Measurements from ENCODE around the gene BICD1. TPM values are rescaled to one million over a fixed set of nuclear protein-coding genes. Genes with fewer than 3 reads are reported as not detected.

Gene BICD1
- total and polyA plus RNA-seq, 2 donors from 2014 or later, result 3.8 to 36.7 TPM

DNA sequence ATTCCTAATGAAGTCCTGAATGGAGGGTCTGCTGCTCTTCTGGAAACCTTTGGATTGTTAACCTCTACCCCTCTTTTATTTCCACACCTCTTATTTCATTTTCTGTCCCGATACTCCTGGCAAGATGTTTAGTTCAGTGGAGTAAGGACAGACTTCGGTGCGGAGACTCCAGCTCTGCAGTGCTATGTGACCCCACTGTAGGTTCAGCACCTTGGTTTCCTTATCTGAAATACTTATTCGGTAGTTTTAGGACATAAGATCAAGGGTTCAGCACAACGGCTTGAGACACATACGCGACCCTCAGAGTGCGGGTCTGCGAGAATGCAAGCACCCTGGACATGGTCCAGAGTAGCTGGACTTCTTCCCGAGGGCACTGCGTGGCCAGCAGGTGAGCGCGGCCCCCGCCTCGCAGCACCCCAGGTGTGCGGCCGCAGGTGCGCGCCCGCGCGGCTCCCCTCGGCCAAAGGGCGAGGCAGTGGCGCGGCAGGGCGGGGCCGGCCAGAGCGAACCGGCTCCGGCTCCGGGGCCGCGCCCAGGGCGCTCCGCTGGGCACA lies 292.2 kb downstream of the BICD1 start:
- FAIRE-seq (no peak), DNase-seq (peak in 1 of 5 donors; percentile 12)
- Histone ChIP-seq H3K4me3 (ENCODE audit: low read length in 3 of 3) (peak overlapping the region; percentile 58 to 86 (median 64)), H3K27ac (ENCODE audit: low read depth in 2 of 2, low read length in 2 of 2) (peak overlapping the region; percentile 80 to 92), H3K27me3 (ENCODE audit: control insufficient read depth, insufficient read depth, low read length) (no peaks in the 10 kb centered on the region), H3K9ac (ENCODE audit: low read length in 3 of 3) (peak overlapping the region; percentile 40 to 59 (median 47)), H3K36me3 (ENCODE audit: control insufficient read depth in 2 of 3, insufficient read depth in 3 of 3, low read length in 3 of 3) (no peaks in the 10 kb centered on the region), H3K9me3 (ENCODE audit: control insufficient read depth in 2 of 3, insufficient read depth in 1 of 3, low read length in 3 of 3) (no peaks in the 10 kb centered on the region), H3K4me1 (ENCODE audit: control insufficient read depth in 2 of 3, insufficient read depth in 2 of 3, low read depth in 1 of 3, low read length in 3 of 3) (peaks cover 0 to 4% (median 0%) of the 10 kb centered on the region in 3 donors)
- intact Hi-C loops (cut with DNase I), result no loop called here
- TF ChIP-seq, protein P1, sequence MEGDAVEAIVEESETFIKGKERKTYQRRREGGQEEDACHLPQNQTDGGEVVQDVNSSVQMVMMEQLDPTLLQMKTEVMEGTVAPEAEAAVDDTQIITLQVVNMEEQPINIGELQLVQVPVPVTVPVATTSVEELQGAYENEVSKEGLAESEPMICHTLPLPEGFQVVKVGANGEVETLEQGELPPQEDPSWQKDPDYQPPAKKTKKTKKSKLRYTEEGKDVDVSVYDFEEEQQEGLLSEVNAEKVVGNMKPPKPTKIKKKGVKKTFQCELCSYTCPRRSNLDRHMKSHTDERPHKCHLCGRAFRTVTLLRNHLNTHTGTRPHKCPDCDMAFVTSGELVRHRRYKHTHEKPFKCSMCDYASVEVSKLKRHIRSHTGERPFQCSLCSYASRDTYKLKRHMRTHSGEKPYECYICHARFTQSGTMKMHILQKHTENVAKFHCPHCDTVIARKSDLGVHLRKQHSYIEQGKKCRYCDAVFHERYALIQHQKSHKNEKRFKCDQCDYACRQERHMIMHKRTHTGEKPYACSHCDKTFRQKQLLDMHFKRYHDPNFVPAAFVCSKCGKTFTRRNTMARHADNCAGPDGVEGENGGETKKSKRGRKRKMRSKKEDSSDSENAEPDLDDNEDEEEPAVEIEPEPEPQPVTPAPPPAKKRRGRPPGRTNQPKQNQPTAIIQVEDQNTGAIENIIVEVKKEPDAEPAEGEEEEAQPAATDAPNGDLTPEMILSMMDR (IDR thresholded peaks at IDR 0.05; ENCODE audit: borderline replicate concordance, extremely low read depth, insufficient read depth), result no peak

DNA sequence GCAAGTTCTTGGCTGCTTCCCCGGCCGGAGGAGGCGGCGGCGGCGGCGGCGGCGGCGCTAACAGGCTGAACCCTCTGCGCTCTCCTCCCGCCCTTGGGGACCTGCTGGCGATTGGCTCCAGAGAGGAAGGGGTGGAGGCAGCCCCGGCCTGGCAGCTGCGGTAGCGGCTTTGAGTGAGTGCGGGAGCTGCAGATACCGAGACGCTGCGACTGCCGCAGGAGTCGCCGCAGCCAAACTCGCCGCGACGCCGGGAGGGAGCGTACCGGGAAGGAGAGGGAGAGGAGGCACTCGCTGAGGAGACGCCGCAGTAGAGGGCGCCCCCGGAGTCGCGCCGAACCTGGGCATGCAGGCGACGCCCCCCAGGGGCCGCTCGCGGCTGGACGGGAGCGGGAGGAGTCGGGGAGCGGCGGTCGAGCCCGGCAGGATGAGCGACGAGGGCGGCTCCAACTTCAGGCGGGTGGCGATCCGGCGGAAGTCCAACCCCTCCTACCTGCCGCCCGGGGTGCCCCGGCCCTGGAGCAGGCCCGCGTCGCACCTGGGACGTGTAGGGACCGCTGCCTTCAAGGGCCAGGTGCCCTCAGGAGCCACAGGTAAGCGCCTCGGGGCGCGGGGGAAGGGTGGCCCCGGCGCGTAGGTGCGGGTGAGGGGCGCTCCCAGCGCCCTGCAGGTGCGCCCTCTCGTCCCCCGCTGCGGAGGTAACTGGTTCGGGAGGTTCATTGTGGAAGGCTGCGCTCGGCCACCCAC lies 292.9 kb downstream of the BICD1 start, which contains the start of gene FGD4:
Gene FGD4 (plus strand): TSS at position 189 of the 744 bp plus-strand sequence.
- Histone ChIP-seq H3K4me1 (ENCODE audit: control insufficient read depth in 2 of 3, insufficient read depth in 2 of 3, low read depth in 1 of 3, low read length in 3 of 3) (peaks cover 0 to 4% (median 0%) of the 10 kb centered on the region in 3 donors), H3K9me3 (ENCODE audit: control insufficient read depth in 2 of 3, insufficient read depth in 1 of 3, low read length in 3 of 3) (no peaks in the 10 kb centered on the region), H3K27me3 (ENCODE audit: control insufficient read depth, insufficient read depth, low read length) (no peaks in the 10 kb centered on the region), H3K4me3 (ENCODE audit: low read length in 3 of 3) (peak within 1 kb of the TSS; percentile 58 to 86 (median 67)), H3K9ac (ENCODE audit: low read length in 3 of 3) (peak within 1 kb of the TSS; percentile 40 to 89 (median 67)), H3K36me3 (ENCODE audit: control insufficient read depth in 2 of 3, insufficient read depth in 3 of 3, low read length in 3 of 3) (no peaks in the 10 kb centered on the region), H3K27ac (ENCODE audit: low read depth in 2 of 2, low read length in 2 of 2) (peak within 1 kb of the TSS; percentile 91 to 92)
- DNase-seq, result peak; percentile 91 to 95 (median 93)
- TF ChIP-seq, protein P1 (IDR thresholded peaks at IDR 0.05; ENCODE audit: borderline replicate concordance, extremely low read depth, insufficient read depth), result no peak
- intact Hi-C loops (cut with DNase I), result no loop called here
- FAIRE-seq, result no peak

DNA sequence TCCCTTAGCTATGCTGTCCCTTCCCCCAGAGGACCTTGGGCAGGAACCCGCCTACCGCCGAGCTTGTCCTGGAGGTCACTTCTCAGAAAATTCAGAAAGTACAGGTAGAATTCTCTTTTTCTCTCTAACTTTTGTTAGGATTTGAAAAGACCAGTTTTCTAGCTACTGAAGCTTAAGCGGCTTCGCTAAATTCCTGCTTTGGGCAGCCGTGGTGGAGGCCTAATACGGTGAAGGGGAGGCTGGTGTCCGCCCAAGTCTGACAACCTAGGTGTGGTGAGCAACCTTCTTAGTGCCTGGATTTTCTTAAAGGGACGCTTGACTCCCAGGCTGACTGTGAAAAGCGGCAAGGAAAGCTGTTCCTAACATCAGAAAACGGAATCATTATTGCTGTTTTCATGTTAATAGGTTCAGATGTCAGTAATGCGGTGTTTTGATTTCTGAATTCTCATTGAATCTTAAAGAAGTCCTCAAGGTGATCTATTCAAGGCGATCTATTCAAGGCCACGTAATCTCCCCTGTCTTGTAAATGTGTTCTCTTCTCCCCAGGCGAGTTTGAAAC lies 293.5 kb downstream of the BICD1 start:
- H3K36me3 ChIP-seq (ENCODE audit: control insufficient read depth in 2 of 3, insufficient read depth in 3 of 3, low read length in 3 of 3), result no peaks in the 10 kb centered on the region
- intact Hi-C loops (cut with DNase I), result no loop called here
- H3K27me3 ChIP-seq (ENCODE audit: control insufficient read depth, insufficient read depth, low read length), result no peaks in the 10 kb centered on the region
- TF ChIP-seq, protein P1 (IDR thresholded peaks at IDR 0.05; ENCODE audit: borderline replicate concordance, extremely low read depth, insufficient read depth), result no peak
- peak overlapping the region; percentile 89 to 91 for H3K27ac ChIP-seq (ENCODE audit: low read depth in 2 of 2, low read length in 2 of 2)
- peak overlapping the region; percentile 52 to 86 (median 67) for H3K4me3 ChIP-seq (ENCODE audit: low read length in 3 of 3)
- FAIRE-seq (no peak), DNase-seq (peak in 2 of 5 donors; percentile 51 to 64)
- H3K9ac ChIP-seq (ENCODE audit: low read length in 3 of 3), result peak overlapping the region; percentile 24 to 89 (median 67)
- peaks cover 0 to 4% (median 0%) of the 10 kb centered on the region in 3 donors for H3K4me1 ChIP-seq (ENCODE audit: control insufficient read depth in 2 of 3, insufficient read depth in 2 of 3, low read depth in 1 of 3, low read length in 3 of 3)
- H3K9me3 ChIP-seq (ENCODE audit: control insufficient read depth in 2 of 3, insufficient read depth in 1 of 3, low read length in 3 of 3), result no peaks in the 10 kb centered on the region
